NT2/D1 (cell line): ENCODE data around the gene SRMS.

Experiments used
- SUZ12 ChIP-seq: IDR thresholded peaks from 2 replicates; pipeline ENCODE4 v1.6.1; 2011; ENCODE audit not compliant: insufficient read length, insufficient read depth; ENCODE audit errors: extremely low read depth
- YY1 ChIP-seq: IDR thresholded peaks from 2 replicates; pipeline ENCODE4 v1.6.1; 2011; ENCODE audit not compliant: insufficient read length, insufficient read depth
- ZNF274 ChIP-seq: IDR thresholded peaks from 2 replicates; pipeline ENCODE4 v1.6.1; 2011; ENCODE audit warnings: mild to moderate bottlenecking, low read depth, low read length

DNA sequence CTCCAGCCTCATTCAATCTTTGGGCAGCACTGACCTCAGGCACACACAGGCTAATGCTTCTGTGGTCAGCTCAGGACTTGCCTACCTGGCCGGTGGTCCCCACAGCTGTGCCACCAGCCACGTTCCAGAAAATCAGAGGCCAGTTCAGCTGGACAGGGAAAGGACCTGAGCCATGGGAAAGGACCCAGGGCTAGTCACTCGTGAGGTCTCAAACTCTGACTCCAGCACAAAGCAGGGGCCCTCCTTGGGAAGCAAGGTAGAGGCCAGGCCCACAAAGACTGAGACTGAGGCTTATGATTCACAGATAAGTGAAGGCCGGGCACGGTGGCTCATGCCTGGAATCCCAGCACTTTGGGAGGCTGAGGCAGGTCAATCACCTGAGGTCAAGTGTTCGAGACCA is 48.9 kb upstream of the SRMS start:
- TF ChIP-seq YY1 (no peak), ZNF274 (no peak), SUZ12 (no peak)
